HuH-7 (cell line): ENCODE measurements around the gene DPP6.
"Not testable (repeated sequence)": the region's sequence is repeated elsewhere in the genome, so short reads cannot be mapped to it uniquely, and the experiment has no call there.

Experiments used
- DNase-seq: peaks from one replicate; pipeline ENCODE4 v3.0.0; 2011; ENCODE audit warnings: low spot score

DPP6 gene

DNA sequence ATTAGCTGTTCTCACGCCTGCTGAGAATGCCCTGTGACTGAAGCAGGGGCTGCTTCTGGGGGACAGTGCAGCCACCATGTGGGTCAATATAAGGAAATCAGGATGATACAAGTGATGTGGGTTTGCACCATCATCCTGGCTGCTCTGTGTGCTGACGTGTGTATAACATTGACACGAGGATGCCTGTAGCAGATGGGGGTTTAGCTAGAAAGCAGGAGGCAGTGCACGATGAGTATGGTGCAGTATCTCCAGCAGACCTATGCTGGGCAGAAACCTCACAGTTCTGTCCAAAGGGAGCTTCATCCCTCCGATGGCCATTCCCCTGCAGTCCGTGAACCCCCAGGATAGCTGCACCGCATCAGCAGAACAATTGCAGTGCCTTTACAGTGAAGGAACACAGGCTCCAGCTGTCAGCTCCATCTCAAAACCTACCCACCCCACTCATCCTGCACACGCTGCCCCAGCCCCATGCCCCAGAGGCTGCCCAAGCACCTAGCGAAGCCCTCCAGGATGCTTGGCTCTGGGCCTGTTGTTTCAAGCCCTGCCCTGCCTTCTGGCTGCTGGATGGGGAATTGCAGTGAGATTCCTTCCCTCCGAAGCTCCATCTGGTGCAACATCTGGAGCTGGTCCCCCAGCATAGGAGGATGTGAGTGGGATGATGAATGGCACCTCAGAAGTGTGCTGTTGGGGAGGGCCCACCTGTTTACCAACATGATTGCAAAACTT is 96.8 kb downstream of the DPP6 start:
- not testable (repeated sequence) for DNase-seq

DNA sequence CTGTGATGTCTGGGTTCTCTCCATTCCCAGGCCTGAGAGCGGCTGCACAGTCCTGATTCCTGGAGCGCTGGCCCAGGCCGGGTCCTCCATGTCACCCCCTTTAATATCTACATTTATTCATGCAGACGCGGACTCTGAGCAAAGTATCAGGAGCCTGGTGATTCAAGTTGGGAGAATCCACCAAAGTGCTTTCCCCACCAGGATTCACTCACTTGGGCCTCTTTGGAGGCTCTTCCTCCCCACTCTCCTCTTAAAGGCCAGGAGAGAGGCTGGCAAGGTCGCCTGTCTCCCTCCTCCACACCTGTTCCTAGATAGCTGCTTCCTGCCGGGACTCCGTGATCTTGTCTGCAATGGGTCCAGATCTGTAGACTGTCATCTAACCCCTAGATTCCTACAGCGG is 98.5 kb downstream of the DPP6 start:
- not testable (repeated sequence) for DNase-seq

DNA sequence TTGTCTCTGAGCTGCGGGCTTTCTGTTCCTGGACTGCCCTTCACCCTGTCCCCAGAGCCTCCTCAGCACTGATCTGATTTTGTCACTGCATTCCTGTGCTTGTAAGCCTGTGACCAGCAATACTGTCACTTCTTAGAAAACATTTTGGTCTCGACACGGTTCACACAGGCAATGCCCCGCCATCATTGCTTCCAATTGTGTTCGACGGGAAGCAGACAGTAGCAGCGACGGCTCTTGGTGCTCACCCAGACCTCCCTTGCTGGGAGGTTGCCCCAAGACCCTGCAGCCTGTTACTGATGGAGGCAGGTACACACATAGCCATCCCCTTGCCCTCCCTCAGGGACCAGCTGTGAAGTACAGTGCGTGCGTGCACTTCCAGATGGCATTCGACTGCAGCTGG is 99.1 kb downstream of the DPP6 start:
- not testable (repeated sequence) for DNase-seq

DNA sequence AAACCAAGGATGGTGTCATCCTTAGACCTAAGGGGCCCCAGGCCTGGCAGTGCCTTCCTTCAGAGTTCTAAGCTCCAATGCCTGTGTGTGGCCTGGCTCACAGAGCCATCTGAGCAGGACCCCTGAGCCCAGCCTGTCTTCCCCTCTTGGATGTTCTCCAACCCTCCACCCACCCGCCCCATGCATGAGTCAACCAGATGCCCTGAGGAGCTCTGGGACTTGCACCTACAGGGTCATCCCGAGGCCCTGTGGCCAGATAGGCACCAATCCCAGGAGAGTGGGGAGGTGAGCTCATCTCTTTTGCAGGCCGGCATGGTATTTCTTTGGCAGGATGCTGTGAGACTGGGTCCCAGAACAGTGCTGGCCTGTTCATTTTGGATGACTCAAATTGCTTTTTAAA is 103.7 kb downstream of the DPP6 start:
- not testable (repeated sequence) for DNase-seq

DNA sequence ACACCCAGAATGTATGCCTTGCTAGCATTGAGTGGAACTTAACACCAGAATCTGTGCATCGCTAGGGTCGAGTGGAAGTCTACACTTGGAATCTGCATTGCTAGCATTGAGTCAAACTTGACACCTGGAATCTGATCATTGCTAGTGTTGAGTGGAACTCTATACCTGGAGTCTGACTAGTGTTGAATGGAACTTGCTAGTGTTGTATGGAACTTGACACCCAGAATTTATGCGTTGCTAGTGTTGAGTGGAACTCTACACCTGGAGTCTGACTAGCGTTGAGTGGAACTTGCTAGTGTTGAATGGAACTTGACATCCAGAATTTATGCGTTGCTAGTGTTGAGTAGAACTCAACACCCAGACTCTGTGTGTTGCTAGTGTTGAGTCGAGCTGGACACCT is 110.7 kb downstream of the DPP6 start:
- DNase-seq = not testable (repeated sequence)

DNA sequence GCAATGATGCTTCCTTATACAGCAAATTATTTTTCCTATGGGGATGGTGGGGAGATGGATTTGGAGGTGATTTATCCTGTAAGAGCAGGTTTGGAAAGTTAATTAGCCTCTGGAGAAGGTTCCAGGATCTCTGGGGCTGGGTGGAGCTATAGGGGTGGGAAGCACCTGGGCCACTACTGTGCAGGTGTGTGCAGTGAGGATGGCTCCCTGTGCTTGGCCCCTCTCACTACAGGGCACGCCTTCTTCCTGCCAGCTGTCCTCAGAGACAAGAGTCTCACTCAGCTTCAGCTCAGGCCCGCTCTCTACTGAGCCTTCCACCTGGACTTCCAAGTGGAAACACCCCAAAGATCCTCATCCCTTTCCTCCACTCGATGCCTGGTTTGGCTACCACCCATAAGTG is 111.4 kb downstream of the DPP6 start:
- DNase-seq = not testable (repeated sequence)

DNA sequence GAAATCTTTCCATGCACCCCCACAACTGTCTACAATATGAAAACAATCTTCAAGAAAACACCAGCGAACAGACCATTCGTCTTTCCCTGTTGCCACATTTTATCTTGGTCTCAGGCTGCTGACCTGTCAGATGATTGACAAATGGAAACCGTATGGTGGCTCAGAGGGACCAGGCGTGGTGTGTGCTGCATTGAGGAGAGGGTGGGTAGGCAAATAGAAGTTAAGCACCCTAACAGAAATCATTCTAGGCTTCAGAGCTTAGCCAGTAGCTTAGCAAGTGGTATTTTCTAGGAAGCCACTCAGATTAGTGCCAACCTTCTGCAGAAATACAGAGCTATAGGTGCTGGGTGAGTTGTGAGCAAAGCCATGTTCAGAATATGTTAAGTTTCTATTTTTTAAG is 114.9 kb downstream of the DPP6 start:
- DNase-seq = no peak

DNA sequence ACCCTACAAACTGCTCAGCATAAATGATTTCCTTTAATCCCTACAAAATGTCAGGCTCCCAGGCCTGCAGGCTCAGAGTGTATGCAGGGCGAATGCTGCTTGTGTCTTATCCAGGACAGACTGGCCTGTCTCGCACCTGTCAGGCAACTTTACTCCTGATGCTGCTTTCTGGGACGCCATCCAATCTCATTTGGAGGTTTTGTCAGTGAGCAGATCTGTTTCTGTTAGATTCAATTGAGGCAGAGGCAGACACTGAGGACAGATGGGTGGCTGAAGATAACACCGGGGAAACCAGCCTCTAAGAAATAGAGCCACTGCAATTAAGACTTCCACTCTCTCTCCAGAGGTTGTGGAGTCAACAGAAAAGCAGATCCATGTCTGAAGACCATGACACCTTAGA is 115.6 kb downstream of the DPP6 start:
- no peak for DNase-seq

DNA sequence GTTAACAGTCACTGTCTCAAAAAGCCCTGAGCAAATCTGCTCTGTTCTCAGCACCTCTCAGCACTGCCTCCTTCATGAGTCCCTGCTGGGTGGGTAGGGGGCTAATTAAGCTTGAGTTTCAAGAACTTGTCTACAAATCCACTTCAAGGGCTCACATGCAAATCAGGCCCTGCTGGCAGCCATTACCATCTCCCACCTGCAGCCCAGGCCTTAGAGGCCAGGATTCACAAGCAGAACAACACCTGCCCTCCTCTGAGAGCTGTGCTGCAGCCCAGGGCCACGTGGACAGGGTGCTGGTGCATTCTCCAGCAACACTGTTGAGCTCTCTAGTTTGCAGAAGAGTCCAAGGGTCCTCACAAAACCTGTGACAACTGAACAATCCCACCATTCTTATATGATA is 119.2 kb downstream of the DPP6 start:
- no peak for DNase-seq

DNA sequence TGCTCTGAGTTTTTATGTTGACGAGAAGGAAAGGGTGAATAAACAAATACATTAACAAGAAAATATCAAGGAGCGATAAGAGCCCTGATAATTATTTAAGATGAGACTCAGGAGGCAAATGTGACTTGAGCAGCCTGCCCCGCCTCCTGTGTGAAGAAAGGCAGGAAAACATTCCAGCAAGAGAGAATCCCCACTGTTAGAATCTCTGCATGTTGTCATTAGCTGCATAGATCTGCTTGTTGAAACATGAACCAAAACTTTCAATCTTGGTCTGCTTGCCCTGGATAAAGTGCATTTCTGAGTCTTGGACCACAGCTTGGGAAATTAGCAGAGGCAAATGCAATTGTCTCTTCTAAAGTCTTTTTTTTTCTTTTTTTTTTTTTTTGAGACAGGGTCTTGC is 120.0 kb downstream of the DPP6 start:
- no peak for DNase-seq

DNA sequence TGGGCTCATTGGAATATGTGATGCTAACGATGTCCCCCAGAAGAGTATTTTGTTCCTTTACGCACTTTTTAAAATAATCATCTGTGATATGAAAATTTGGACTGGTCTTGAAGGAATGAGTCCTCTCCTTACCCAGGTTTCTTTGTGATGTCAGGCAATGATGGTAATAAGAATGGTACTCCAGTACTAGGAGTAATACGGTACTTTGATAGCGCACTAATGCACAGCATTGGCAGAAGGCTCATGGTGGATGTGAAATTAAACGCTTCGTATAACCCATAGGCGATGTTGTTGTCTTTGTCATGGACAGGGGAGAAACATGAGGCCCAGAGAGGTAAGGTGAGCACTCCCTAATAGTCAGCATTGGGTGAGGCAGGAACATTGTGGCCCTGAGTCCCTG is 125.4 kb downstream of the DPP6 start:
- no peak for DNase-seq

DNA sequence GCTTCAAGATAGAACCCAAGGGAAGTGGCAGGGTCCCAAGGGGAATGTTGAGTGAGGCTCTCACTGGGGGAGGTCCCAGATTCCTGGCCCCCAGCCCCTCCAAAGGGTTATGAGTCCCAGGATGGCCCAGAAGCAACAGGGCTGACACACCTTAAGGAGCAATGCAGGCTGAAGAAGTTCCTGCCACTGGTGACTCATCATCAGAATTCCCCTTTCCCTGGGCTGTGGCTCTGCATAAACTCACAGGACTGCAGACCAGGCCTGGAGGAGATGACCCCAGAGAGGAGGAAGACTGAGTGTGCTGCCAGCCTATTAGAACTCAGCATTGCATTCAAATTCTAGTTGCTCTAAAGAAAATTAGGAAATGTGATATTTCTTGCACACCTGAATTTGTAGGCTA is 126.7 kb downstream of the DPP6 start:
- DNase-seq = no peak

DNA sequence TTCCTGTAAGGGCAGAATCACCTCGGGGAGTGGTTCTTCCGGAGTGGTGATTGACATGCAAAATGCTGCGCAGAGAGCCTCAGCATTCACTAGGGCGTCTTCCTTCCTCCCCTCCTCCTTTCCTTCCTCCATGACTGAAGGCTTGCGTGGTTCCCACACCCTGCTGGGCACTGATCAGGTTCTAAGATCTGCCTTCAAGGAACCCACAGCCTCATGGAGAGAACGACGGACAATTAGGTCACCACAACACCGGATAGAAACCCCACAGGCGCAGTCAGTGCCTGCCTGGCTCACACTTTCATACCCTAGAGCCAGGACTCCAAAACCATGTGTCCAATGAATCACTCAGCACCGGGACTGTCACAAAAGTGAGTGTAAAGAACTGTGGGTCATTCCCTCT is 131.3 kb downstream of the DPP6 start:
- DNase-seq = no peak

DNA sequence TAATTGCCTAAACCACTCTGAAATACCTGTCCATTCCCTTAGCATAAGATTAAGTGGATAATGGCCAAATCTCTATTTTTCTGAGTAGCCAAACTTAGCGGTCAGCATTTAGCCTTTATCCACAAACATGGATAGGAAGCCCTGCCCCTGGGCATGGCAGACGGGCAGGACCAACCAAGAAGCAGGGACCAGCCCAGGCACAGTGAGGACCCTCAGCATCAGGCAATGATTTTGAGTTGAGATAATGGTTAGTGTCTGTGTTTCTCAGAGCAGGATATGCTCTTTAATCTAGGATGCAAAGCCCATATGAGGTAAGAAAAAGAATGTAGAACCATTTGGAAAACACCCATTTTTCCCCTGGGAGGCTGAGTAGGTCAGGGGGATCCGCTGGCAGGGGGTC is 131.7 kb downstream of the DPP6 start:
- no peak for DNase-seq

DNA sequence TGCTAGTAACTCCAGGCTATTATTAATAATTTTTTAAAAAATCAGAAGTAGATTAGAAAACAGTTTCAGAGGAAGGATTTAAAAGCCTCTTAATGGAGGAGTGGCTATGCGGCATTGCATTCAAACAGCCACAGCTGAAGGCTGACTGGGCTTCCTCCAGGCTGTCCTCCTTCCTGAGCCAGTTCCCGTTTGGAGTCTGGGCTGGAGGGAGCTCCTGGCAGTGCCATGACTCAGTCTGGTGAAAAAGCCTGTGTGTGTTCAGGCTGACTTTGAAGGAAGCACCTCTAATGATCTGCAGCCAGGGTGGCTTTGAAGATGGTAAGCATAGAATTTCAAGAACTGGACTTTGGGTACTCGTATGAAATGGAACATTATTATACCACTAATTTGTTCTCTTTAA is 134.6 kb downstream of the DPP6 start:
- no peak for DNase-seq

DNA sequence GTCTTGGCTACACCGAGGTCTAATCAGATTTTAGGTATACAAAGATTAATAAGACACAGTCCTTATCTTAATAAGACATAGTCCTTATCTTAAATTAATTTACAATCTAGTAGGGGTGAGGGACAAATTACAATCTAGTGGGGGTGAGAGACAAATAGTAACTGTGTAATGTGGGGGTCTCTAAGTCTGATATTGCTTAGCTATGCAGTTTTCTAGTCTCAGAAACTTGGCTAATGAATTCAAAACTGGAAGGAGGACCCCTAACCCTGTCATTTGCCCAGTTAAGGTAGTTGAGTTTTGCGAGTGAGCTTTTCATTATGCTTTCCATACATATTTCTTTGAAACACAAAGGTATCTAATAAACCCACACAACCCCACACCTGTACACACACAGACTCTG is 136.1 kb downstream of the DPP6 start:
- DNase-seq = no peak

DNA sequence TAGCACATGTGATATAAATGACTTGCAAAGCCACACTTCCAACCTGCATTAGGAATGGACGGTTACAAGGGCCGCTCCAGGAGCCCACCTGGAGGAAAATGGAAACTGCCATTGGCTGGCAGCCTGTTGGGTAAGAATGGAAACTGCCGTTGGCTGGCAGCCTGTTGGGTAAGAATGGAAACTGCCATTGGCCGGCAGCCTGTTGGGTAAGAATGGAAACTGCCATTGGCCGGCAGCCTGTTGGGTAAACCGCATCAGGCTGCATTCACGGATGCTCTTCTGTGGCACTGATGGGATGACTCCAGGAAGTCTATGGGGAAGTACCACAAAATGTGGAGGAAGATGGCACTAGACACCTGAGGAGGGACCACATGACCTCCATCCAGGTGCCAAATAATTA is 143.1 kb downstream of the DPP6 start:
- no peak for DNase-seq

DNA sequence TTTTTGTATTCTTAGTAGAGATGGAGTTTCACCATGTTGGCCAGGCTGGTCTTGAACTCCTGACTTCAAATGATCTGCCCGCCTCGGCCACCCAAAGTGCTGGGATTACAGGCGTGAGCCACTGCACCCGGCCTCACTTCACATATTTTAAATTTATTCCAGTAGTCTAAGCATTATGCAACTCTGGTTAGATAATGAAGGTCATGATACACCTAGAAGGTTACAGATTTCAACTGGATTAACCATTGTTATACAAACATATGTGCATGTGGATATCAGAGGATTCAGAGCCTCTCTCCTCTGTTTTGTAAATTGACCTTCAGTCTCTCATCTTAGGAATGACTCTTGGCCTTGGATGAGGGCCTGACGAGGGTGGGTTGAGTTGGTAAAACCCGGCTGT is 146.3 kb downstream of the DPP6 start:
- DNase-seq = no peak

DNA sequence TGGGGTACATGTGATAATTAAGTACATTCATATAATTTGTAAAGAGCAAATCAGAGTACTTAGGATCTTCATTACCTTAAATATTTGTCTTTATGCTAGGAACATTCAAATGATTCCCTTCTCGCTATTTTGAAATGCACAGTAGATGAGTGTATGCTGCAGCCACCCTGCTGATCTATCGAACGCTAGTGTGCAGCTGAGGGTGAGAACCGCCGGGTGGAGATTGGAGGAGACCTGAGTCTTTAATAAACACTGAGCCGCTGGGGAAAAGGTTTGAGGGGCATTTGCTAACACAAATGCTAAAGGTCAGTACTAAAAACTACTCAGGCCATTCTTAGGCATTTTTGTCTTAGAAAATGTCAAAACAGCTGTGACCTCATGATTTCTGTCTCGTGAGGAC is 148.0 kb downstream of the DPP6 start:
- no peak for DNase-seq

DNA sequence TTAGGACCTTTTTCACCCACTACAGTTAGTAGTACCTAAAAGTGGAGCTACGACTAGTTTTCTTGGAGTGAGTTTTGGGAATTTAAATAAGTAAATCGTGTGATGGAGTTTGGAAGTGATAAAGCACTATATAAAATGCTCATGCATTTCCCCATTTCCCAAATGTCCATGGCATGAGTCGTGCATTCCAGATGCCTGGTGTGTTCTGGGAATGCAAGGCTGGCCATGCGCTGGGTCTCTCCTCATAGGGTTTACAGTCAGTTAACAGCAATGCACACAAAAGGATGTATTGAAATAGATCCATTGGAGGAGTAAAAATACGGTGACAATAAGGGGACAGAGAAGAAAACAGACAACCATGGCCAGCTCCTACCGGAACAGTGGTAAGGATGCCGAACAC is 149.8 kb downstream of the DPP6 start:
- DNase-seq = no peak

DNA sequence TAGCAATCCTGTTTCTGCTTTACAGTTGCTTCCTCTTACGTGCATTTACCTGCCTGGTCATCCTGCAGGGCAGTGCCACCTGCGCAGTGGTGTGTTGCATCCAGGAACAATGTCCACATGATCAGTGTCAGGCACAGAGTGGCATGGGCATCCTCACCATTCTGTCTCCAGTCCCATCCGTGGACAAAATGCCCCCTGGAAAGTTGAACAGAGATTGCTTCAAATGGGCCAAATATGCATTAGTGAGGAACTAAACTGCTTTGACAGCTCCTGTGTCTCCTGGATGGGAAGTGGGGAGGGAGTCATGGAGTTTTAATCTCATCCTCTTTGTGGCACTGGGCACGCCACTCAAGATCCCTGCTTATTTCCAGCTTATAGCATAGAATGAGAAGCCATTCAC is 151.8 kb downstream of the DPP6 start:
- no peak for DNase-seq

DNA sequence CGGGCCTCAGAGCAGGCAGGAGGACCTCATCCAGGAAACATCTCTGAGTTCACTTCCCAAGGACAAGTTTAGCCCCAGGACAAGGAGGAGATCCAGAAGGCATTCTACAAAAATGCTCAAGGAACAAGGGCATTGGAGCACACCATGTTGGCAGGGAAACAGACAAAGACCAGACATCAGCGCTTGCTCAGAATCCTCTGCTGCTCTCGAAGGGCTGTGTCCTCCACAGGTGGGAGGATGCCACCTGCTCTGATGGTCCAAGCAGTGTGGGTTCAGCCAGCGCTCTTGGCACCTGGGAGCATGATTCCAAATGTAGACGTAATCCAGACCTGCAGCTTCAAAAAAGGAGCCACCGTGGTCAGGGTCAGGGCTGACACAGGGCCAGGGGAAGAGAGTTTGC is 160.7 kb downstream of the DPP6 start:
- no peak for DNase-seq

DNA sequence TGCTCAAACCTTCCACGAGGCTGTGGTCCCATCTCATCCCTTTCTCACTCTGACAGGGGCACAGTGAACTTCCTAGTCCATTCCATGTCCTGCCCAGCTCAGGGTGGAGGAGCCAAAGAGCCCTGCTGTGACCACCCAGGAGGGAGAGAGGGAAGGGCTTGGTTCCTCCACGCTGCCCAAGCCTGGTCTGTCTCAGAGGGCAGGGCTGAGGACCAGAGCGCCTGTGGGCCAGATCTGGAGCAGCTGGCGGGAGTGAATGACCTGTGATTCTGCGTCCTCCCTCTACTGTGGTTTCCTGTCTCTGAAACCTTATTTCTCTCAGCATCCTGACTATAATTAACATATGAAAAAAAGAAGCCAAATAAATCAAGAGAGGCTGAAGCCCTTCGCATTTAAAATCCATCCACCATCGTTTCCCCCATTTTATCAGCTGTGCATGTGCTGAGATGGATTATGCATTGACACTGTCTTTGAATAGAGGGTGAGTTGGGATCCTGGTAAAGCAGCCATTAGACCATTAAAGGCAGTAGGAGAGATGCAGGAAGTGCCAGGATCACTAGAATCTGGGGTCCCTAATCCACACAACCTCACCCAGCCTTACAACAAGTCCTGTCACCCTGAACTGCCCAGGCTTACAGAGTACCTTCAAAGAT is 165.6 kb downstream of the DPP6 start:
- DNase-seq = no peak

DNA sequence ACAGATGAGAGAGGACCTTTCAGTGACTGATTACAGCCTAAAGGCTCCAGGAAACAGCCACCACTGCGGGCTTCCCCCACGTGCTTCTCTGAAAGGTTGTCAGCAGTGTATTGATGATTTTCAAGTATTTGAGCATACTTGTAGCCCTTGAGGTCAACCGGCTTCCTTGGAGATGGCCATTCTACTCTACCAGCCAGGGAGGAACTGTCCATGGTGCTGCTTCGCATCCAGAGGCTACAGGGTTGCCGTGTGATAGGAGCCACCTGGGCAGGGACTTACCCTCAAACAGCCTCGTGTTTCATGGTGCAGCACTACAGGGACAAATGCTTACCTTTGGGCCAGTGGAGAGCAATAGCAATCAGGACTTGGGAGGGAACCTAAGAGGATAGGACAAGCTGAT is 179.5 kb downstream of the DPP6 start:
- peak; percentile 4 for DNase-seq
